OCI-LY3 (cell line): ENCODE data around the gene DYNC1I2.

Experiments used
- H2AFZ ChIP-seq: fragments of 200-600, 300-600 bp; shearing (Covaris generic); 2 replicates; pipeline ENCODE4 v1.6.0; 2014; ENCODE audit warnings: antibody characterized with exemption, low read depth, low read length
- H3K27ac ChIP-seq: fragments of 200-600, 300-600 bp; sonication (generic); 2 replicates; pipeline ENCODE4 v1.5.1; 2014; ENCODE audit warnings: mild to moderate bottlenecking, low read length, moderate library complexity, mixed read lengths
- H3K27me3 ChIP-seq: fragments of 200-600, 300-600 bp; sonication (generic); 2 replicates; pipeline ENCODE4 v1.6.1; 2014; ENCODE audit warnings: low read depth, low read length, mixed read lengths
- H3K36me3 ChIP-seq: fragments of 200-600, 300-600 bp; sonication (generic); replicated peaks from 2 replicates; pipeline ENCODE3; 2014; ENCODE audit warnings: low read depth, low read length, mixed read lengths
- H3K4me1 ChIP-seq: fragments of 300-600, 200-600 bp; sonication (generic); 2 replicates; pipeline ENCODE4 v1.6.1; 2014; ENCODE audit warnings: low read length, mixed read lengths
- H3K4me2 ChIP-seq: fragments of 200-600, 300-600 bp; sonication (generic); 2 replicates; pipeline ENCODE4 v1.6.1; 2014; ENCODE audit warnings: low read length, mixed read lengths
- H3K4me3 ChIP-seq: fragments of 300-600, 200-600 bp; sonication (generic); 2 replicates; pipeline ENCODE4 v1.5.1; 2014; ENCODE audit warnings: antibody characterized with exemption, mild to moderate bottlenecking, low read length, moderate library complexity
- H3K79me2 ChIP-seq: fragments of 300-600, 200-600 bp; shearing (Covaris generic); 2 replicates; pipeline ENCODE4 v1.6.1; 2014; ENCODE audit warnings: mild to moderate bottlenecking, low read length, mixed read lengths
- H3K9ac ChIP-seq: fragments of 300-600, 200-600 bp; shearing (Covaris generic); 2 replicates; pipeline ENCODE4 v1.6.0; 2014; ENCODE audit warnings: mild to moderate bottlenecking, low read length, moderate library complexity
- H3K9me3 ChIP-seq: fragments of 200-600, 300-600 bp; shearing (Covaris generic); 2 replicates; pipeline ENCODE4 v1.6.1; 2014; ENCODE audit warnings: low read length, mixed read lengths; ENCODE audit not compliant: insufficient read depth
- H4K20me1 ChIP-seq: fragments of 200-600, 300-600 bp; sonication (generic); 2 replicates; pipeline ENCODE4 v1.6.1; 2016; ENCODE audit warnings: low read length, mixed read lengths; ENCODE audit not compliant: insufficient read depth
- EZH2phosphoT487 ChIP-seq: fragments of 200-600 bp; shearing (Covaris generic); IDR thresholded peaks from 2 replicates; pipeline ENCODE4 v1.6.1; 2018; ENCODE audit warnings: antibody characterized with exemption, mixed run types, low read depth
- TF ChIP-seq, protein P1 (sequence below): fragments of 200-600, 300-600 bp; sonication (generic); IDR thresholded peaks from 2 replicates; pipeline ENCODE4 v1.5.1; 2014; ENCODE audit warnings: antibody characterized with exemption, low read length, low read depth

Gene DYNC1I2

GRCh38 chr2:171728989-171729951 lies 42.0 kb downstream of the DYNC1I2 start:
- Histone ChIP-seq H2AFZ (no peak overlapping the region), H3K79me2 (no peaks in the 10 kb centered on the region), H3K9ac (no peak overlapping the region), H3K4me2 (no peak overlapping the region), H4K20me1 (no peaks in the 10 kb centered on the region), H3K9me3 (no peaks in the 10 kb centered on the region), H3K4me3 (no peak overlapping the region), H3K27me3 (no peaks in the 10 kb centered on the region), H3K27ac (no peak overlapping the region), H3K4me1 (no peaks in the 10 kb centered on the region), H3K36me3 (peaks cover 39% of the 10 kb centered on the region)
- TF ChIP-seq, protein P1, sequence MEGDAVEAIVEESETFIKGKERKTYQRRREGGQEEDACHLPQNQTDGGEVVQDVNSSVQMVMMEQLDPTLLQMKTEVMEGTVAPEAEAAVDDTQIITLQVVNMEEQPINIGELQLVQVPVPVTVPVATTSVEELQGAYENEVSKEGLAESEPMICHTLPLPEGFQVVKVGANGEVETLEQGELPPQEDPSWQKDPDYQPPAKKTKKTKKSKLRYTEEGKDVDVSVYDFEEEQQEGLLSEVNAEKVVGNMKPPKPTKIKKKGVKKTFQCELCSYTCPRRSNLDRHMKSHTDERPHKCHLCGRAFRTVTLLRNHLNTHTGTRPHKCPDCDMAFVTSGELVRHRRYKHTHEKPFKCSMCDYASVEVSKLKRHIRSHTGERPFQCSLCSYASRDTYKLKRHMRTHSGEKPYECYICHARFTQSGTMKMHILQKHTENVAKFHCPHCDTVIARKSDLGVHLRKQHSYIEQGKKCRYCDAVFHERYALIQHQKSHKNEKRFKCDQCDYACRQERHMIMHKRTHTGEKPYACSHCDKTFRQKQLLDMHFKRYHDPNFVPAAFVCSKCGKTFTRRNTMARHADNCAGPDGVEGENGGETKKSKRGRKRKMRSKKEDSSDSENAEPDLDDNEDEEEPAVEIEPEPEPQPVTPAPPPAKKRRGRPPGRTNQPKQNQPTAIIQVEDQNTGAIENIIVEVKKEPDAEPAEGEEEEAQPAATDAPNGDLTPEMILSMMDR, result no peak

DNA sequence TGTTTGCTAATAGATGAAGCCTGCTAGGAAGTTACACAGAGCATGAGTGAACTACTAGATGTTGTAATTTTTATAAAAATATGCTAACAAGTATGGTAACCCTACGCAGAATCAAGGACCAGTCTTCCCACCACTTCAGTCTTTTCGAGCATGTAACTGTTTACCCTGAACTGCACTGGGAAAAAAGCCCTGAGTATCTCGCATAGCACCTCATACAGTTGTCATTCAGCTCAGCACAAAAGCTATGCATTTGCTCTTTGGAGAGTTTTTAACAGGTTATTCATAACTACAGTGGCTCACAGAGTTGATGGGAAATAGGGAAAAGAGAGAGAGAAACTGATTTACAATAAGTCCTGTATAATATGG lies 42.7 kb downstream of the DYNC1I2 start:
- H3K36me3 ChIP-seq, result peaks cover 37% of the 10 kb centered on the region
- no peaks in the 10 kb centered on the region for H3K9me3 ChIP-seq

GRCh38 chr2:171735991-171736710 lies 48.9 kb downstream of the DYNC1I2 start:
- H4K20me1 ChIP-seq, result no peaks in the 10 kb centered on the region
- H3K27me3 ChIP-seq, result no peaks in the 10 kb centered on the region
- peaks cover 32% of the 10 kb centered on the region for H3K36me3 ChIP-seq
- no peak overlapping the region for H3K4me3 ChIP-seq
- H3K4me1 ChIP-seq, result peaks cover 3% of the 10 kb centered on the region
- no peak overlapping the region for H3K9ac ChIP-seq
- no peaks in the 10 kb centered on the region for H3K9me3 ChIP-seq
- no peak overlapping the region for H2AFZ ChIP-seq
- TF ChIP-seq, protein P1, result no peak
- no peak for TF ChIP-seq EZH2phosphoT487
- H3K79me2 ChIP-seq, result no peaks in the 10 kb centered on the region
- no peak overlapping the region for H3K4me2 ChIP-seq
- H3K27ac ChIP-seq, result no peak overlapping the region

More for the DNA sequence above, 42.7 kb downstream of the DYNC1I2 start:
- TF ChIP-seq, protein P1, result no peak
- no peak for TF ChIP-seq EZH2phosphoT487
- Histone ChIP-seq H3K79me2 (no peaks in the 10 kb centered on the region), H4K20me1 (no peaks in the 10 kb centered on the region), H2AFZ (no peak overlapping the region), H3K4me1 (no peaks in the 10 kb centered on the region), H3K4me3 (no peak overlapping the region), H3K9ac (no peak overlapping the region), H3K4me2 (no peak overlapping the region), H3K27ac (no peak overlapping the region), H3K27me3 (no peaks in the 10 kb centered on the region)

DNA sequence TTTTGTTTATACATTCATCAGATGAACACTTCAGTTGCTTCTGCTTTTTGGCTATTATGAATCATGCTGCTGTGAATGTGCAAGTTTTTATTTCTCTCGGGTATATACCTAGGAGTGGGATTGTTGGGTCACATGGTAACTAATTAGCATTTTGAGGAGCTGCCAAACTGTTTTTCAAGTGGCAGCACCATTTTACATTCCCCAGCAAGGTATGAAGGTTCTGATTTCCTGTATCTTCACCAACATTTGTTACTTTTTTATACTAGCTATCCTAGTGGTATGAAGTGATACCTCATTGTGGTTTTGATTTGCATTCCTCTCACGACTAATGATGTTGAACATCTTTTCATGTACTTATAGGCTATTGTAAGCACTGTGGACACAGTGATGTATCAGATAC lies 53.9 kb downstream of the DYNC1I2 start:
- Histone ChIP-seq H3K4me1 (peaks cover 7% of the 10 kb centered on the region), H3K27ac (no peak overlapping the region), H3K27me3 (no peaks in the 10 kb centered on the region), H3K4me3 (no peak overlapping the region), H3K4me2 (no peak overlapping the region), H3K9me3 (no peaks in the 10 kb centered on the region), H4K20me1 (no peaks in the 10 kb centered on the region), H3K36me3 (peaks cover 22% of the 10 kb centered on the region), H3K79me2 (no peaks in the 10 kb centered on the region), H3K9ac (no peak overlapping the region), H2AFZ (no peak overlapping the region)
- no peak for TF ChIP-seq EZH2phosphoT487
- TF ChIP-seq, protein P1, result no peak
